ENCODE measurements around the gene FBXL7.

GRCh38 chr5:15637886-15638285, 137.9 kb downstream of the FBXL7 start:
- TF ChIP-seq, protein P1, sequence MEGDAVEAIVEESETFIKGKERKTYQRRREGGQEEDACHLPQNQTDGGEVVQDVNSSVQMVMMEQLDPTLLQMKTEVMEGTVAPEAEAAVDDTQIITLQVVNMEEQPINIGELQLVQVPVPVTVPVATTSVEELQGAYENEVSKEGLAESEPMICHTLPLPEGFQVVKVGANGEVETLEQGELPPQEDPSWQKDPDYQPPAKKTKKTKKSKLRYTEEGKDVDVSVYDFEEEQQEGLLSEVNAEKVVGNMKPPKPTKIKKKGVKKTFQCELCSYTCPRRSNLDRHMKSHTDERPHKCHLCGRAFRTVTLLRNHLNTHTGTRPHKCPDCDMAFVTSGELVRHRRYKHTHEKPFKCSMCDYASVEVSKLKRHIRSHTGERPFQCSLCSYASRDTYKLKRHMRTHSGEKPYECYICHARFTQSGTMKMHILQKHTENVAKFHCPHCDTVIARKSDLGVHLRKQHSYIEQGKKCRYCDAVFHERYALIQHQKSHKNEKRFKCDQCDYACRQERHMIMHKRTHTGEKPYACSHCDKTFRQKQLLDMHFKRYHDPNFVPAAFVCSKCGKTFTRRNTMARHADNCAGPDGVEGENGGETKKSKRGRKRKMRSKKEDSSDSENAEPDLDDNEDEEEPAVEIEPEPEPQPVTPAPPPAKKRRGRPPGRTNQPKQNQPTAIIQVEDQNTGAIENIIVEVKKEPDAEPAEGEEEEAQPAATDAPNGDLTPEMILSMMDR (IDR thresholded peaks at IDR 0.05; ENCODE audit: extremely low read depth in 1 of 2, insufficient read depth in 1 of 2, low read depth in 1 of 2, low read length in 2 of 2): no peak
- TF ChIP-seq EZH2 (IDR thresholded peaks at IDR 0.05; ENCODE audit: borderline replicate concordance, low read depth, low read length, severe bottlenecking) (no peak), POLR2AphosphoS5 (IDR thresholded peaks at IDR 0.05; ENCODE audit: insufficient read depth, low read depth, low read length) (no peak), POLR2A (IDR thresholded peaks at IDR 0.05; ENCODE audit: low read depth, low read length) (no peak), JUN (IDR thresholded peaks at IDR 0.05; ENCODE audit: borderline replicate concordance, insufficient read depth, insufficient read length, low read depth) (no peak), MYC (IDR thresholded peaks at IDR 0.05; ENCODE audit: low read depth, low read length) (no peak)
- TF ChIP-seq, protein P2, sequence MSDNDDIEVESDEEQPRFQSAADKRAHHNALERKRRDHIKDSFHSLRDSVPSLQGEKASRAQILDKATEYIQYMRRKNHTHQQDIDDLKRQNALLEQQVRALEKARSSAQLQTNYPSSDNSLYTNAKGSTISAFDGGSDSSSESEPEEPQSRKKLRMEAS (IDR thresholded peaks at IDR 0.05; ENCODE audit: insufficient read depth, insufficient read length): no peak

Data from endothelial cell of umbilical vein (primary cell).